ENCODE results near the gene GPR132.

The GPR132 gene

DNA sequence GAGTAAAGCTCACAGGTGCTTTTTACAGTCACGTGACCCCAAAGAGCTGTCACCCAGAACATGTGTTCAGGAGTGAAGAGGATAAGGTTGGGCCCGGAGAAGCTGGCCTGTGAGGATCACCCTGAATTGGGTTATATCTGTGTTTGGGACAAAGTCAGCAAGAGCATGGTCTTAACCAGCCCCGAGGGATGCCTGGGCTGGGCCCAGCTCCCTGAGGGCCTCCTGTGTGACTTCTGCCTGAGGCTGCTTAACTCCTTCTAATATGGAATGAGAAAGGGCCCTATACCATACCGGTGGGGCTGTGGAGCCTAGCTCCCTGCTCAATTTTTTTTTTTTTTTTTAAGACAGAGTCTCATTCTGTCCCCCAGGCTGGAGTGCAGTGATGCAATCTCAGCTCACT, 46.8 kb downstream of the GPR132 start:
- H3K4me3 ChIP-seq (ENCODE audit: control insufficient read depth, low read depth, low read length), result no peak overlapping the region
- DNase-seq (ENCODE audit: low read depth), result no peak
- TF ChIP-seq, protein P1, sequence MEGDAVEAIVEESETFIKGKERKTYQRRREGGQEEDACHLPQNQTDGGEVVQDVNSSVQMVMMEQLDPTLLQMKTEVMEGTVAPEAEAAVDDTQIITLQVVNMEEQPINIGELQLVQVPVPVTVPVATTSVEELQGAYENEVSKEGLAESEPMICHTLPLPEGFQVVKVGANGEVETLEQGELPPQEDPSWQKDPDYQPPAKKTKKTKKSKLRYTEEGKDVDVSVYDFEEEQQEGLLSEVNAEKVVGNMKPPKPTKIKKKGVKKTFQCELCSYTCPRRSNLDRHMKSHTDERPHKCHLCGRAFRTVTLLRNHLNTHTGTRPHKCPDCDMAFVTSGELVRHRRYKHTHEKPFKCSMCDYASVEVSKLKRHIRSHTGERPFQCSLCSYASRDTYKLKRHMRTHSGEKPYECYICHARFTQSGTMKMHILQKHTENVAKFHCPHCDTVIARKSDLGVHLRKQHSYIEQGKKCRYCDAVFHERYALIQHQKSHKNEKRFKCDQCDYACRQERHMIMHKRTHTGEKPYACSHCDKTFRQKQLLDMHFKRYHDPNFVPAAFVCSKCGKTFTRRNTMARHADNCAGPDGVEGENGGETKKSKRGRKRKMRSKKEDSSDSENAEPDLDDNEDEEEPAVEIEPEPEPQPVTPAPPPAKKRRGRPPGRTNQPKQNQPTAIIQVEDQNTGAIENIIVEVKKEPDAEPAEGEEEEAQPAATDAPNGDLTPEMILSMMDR (conservative IDR thresholded peaks at IDR 0.05; ENCODE audit: control insufficient read depth, insufficient read depth, low read depth, low read length), result no peak

DNA sequence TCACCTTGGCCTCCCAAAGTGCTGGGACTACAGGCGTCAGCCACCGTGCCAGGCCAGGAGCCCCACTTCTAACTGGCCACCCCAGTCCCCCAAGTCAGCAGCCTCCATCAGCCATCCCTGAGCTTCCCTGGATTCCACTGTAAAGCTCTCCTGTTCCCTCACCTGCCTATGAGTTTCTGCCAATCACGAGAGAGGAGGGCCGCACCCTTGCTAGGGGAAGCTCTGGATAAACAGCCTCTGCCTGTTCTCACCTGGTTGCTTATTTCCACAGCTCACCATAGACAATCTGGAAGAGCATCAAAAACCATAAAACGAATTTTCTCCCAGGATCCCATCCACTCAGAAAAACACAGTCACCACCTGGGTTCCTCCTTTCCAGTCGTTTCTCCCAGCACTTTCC, 49.3 kb downstream of the GPR132 start:
- TF ChIP-seq, protein P1 (conservative IDR thresholded peaks at IDR 0.05; ENCODE audit: control insufficient read depth, insufficient read depth, low read depth, low read length), result no peak
- H3K4me3 ChIP-seq (ENCODE audit: control insufficient read depth, low read depth, low read length), result no peak overlapping the region
- no peak for DNase-seq (ENCODE audit: low read depth)

DNA sequence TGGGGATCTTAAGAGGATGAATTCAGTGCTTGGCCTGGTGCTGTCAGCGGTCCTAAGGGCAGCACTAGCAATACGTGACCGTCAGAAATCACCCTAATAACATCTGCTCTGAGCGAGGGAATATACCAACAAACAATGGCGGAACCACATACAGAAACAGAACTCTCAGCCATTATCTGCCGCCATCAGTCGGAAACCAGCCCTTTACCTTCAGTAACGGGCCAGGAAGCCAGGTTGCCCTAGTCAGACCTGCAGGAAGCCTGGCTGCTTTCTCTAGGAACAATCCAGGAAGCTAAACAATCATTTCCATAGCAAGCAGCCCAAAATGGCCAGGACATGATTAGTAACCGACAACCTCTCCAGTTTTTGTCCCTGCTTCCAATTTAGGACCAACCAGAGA, 50.0 kb downstream of the GPR132 start:
- DNase-seq (ENCODE audit: low read depth), result no peak
- TF ChIP-seq, protein P1 (conservative IDR thresholded peaks at IDR 0.05; ENCODE audit: control insufficient read depth, insufficient read depth, low read depth, low read length), result no peak
- no peak overlapping the region for H3K4me3 ChIP-seq (ENCODE audit: control insufficient read depth, low read depth, low read length)

DNA sequence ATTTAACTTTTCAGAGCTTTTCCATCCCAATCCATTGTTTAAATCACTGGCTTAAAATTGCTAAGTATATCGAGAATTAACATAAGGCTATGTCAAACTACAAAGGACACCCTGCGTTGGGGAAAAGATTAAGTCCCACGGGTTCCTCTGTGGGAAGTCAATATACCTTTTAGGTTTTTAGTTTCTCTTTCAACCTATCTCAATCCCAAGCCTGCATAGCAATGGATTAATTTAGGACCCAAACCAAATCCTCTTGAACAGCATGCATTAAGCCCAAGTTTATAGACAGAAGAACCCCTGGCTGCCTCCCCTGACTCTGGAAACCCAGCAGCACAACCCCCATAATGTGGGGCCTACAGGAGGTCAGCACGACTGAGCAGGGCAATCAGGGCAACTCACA, 50.6 kb downstream of the GPR132 start:
- TF ChIP-seq, protein P1 (conservative IDR thresholded peaks at IDR 0.05; ENCODE audit: control insufficient read depth, insufficient read depth, low read depth, low read length), result no peak
- H3K4me3 ChIP-seq (ENCODE audit: control insufficient read depth, low read depth, low read length), result no peak overlapping the region
- DNase-seq (ENCODE audit: low read depth), result no peak

DNA sequence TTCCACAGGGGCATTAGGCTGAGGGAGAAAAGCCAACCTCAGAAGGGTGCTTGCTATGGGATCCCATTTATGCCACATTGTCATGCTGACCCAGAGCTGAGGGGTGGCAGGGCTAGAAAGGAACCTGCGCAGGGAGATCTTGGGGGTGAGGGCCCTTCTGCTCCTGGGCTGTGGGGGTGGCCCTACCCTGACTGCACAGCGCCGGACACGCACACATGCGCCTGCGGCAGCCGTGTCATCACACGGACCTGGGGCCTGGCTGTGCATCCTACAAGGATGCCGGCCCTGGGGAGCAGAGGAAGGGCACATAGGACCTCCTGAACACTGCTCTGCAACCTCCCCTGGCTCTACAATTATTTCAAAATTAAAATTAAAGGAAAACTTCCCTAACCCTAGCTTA, 51.2 kb downstream of the GPR132 start:
- TF ChIP-seq, protein P1 (conservative IDR thresholded peaks at IDR 0.05; ENCODE audit: control insufficient read depth, insufficient read depth, low read depth, low read length), result no peak
- no peak overlapping the region for H3K4me3 ChIP-seq (ENCODE audit: control insufficient read depth, low read depth, low read length)
- DNase-seq (ENCODE audit: low read depth), result no peak

DNA sequence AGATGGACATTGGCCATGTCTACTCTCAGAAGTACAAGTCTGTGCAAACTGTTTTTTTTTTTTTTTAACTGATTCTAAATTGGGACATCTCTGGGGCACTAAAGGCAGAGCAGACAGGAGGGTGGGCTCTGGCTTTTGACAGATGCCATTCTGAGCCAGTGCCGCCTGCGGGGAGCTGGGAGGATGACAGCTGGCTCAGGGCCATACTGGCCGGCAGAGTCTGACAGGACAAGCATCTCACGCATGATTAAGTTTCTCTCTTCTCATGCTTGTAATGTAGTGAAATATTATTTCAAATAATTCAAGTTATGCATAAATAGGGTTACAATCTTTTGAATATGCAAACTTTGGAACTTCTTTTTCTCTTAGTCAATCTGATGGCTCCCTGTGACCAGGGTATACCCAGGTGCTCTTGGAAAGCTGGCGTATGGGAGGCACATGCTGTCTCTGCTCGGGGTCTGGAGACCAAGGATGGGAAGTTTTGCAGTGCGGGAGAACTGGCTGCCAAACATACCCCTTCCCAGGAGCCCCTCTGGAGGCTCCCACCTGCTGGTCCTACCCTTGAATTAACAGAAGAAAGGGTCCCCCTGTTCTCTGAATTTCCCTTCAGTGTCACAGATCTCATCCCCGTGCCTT, 52.0 kb downstream of the GPR132 start:
- TF ChIP-seq, protein P1 (conservative IDR thresholded peaks at IDR 0.05; ENCODE audit: control insufficient read depth, insufficient read depth, low read depth, low read length), result no peak
- H3K4me3 ChIP-seq (ENCODE audit: control insufficient read depth, low read depth, low read length), result no peak overlapping the region
- DNase-seq (ENCODE audit: low read depth), result no peak

All from fibroblast of mammary gland (primary cell).